Measurements from ENCODE around the gene TOR1B.
"Not testable (repeated sequence)": the region's sequence is repeated elsewhere in the genome, so short reads cannot be mapped to it uniquely, and the experiment has no call there.

TOR1B gene

DNA sequence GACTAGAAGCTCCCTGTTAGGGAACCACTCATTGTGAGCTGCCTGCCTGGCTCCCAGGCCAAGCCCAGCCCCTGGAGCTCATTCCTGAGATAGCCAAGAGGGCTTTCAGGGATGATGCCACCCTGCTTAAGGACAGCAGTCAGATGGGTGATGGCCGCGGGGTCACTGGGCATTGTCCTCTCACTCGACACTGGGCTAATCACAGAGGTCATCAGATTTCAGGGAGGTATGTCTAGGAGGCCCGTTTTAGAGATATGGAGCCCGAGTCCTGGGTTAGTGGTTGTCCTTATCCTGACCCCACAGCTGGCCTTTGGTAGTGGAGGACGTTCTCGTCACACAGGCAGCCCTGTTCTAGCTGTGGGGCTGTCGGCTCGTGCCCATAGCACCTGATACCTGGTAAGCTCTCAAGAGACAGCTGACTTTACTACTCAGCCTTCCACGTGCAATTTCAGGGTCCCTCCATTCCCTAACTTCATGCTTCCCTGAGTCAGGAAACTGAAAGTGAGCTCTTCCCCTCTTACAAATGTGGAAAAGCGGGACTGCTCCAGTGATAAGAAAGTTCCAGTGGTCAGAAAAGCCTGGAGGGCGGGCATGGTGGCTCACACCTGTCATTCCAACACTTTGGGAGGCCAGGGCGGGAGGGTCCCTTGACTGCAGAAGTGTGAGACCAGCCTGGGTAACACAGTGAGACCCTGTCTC, 43.0 kb upstream of the TOR1B start:
- TF ChIP-seq POLR2A (IDR thresholded peaks at IDR 0.05; ENCODE audit: extremely low read depth, insufficient read length) (no peak), MYC (IDR thresholded peaks at IDR 0.05; ENCODE audit: low read depth, low read length) (no peak)
- TF ChIP-seq, protein P1, sequence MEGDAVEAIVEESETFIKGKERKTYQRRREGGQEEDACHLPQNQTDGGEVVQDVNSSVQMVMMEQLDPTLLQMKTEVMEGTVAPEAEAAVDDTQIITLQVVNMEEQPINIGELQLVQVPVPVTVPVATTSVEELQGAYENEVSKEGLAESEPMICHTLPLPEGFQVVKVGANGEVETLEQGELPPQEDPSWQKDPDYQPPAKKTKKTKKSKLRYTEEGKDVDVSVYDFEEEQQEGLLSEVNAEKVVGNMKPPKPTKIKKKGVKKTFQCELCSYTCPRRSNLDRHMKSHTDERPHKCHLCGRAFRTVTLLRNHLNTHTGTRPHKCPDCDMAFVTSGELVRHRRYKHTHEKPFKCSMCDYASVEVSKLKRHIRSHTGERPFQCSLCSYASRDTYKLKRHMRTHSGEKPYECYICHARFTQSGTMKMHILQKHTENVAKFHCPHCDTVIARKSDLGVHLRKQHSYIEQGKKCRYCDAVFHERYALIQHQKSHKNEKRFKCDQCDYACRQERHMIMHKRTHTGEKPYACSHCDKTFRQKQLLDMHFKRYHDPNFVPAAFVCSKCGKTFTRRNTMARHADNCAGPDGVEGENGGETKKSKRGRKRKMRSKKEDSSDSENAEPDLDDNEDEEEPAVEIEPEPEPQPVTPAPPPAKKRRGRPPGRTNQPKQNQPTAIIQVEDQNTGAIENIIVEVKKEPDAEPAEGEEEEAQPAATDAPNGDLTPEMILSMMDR (IDR thresholded peaks at IDR 0.05; ENCODE audit: low read depth, low read length): no peak
- TF ChIP-seq, protein P2, sequence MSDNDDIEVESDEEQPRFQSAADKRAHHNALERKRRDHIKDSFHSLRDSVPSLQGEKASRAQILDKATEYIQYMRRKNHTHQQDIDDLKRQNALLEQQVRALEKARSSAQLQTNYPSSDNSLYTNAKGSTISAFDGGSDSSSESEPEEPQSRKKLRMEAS (IDR thresholded peaks at IDR 0.05; ENCODE audit: low read depth, low read length): no peak
- no peak overlapping the region for H3K4me3 ChIP-seq (ENCODE audit: low read depth, low read length)
- DNase-seq (ENCODE audit: low read depth): no peak

DNA sequence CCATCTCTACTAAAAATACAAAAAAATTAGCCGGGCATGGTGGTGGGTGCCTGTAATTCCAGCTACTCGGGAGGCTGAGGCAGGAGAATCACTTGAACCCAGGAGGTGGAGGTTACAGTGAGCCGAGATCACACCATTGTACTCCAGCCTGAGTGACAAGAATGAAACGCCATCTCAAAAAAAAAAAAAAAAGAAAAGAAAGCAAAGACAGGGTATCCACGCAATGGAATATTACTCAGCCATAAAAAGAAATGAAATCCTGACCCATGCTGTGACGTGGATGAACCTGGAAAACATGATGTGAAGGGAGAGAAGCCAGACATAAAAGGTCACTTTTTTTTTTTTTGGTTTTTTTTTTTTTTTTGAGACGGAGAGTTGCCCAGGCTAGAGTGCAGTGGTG, 42.2 kb upstream of the TOR1B start:
- H3K4me3 ChIP-seq (ENCODE audit: low read depth, low read length); DNase-seq (ENCODE audit: low read depth): not testable (repeated sequence)

DNA sequence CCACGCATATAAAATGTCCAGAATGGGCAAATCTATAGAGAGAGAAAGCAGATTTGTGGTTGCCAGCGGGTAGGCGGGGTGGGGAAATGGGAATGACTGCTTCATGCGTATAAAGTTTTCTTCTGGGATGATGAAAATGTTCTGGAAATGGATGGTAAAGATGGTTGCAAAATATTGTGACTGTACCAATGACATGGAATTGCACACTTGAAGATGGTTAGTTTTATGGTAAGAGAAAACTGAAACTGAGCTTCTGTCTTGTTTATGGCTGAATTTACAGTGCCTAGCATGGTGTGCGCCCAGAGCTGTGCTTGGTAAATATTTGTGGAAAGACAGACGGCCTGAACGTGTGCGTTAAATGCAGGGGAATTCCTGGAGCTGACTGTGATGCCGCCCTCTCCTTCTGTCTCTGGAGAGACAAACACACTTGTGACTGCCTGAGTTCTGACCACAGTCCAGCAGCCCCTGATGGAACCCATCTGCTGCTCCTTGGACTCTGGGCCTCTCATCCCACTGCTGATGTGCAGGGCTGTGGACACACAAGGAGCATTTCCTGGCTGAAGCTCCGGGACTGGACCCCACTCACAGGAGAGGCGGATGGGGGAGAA, 41.6 kb upstream of the TOR1B start:
- TF ChIP-seq POLR2A (IDR thresholded peaks at IDR 0.05; ENCODE audit: extremely low read depth, insufficient read length): no peak
- TF ChIP-seq, protein P1 (IDR thresholded peaks at IDR 0.05; ENCODE audit: low read depth, low read length): no peak
- no peak for TF ChIP-seq MYC (IDR thresholded peaks at IDR 0.05; ENCODE audit: low read depth, low read length)
- TF ChIP-seq, protein P2 (IDR thresholded peaks at IDR 0.05; ENCODE audit: low read depth, low read length): no peak
- no peak overlapping the region for H3K4me3 ChIP-seq (ENCODE audit: low read depth, low read length)
- DNase-seq (ENCODE audit: low read depth): no peak

DNA sequence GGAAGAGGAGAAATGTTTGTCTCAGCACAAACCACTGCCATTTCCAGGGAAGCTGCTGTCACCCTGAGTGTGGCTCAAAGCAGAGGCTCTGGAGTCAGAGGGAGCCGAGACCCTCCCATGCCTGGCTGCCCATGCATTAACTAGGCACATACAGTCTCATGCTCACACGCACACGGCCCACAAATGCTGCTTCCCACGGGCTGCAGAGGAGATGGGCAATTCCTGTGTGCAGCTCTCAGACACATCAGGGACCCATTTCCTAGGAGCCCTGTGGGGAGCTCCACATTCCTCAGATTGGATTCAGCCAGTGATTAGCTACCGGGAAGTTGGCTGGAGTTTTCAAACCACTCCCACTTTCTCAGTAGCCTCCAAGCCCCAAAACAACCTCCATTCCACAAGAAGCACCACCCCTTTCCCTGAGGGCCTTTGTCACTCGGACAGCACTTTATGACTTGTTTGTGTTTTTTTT, 41.0 kb upstream of the TOR1B start:
- H3K4me3 ChIP-seq (ENCODE audit: low read depth, low read length): no peak overlapping the region
- no peak for TF ChIP-seq POLR2A (IDR thresholded peaks at IDR 0.05; ENCODE audit: extremely low read depth, insufficient read length)
- TF ChIP-seq, protein P1 (IDR thresholded peaks at IDR 0.05; ENCODE audit: low read depth, low read length): no peak
- TF ChIP-seq, protein P2 (IDR thresholded peaks at IDR 0.05; ENCODE audit: low read depth, low read length): no peak
- no peak for TF ChIP-seq MYC (IDR thresholded peaks at IDR 0.05; ENCODE audit: low read depth, low read length)
- DNase-seq (ENCODE audit: low read depth): no peak

DNA sequence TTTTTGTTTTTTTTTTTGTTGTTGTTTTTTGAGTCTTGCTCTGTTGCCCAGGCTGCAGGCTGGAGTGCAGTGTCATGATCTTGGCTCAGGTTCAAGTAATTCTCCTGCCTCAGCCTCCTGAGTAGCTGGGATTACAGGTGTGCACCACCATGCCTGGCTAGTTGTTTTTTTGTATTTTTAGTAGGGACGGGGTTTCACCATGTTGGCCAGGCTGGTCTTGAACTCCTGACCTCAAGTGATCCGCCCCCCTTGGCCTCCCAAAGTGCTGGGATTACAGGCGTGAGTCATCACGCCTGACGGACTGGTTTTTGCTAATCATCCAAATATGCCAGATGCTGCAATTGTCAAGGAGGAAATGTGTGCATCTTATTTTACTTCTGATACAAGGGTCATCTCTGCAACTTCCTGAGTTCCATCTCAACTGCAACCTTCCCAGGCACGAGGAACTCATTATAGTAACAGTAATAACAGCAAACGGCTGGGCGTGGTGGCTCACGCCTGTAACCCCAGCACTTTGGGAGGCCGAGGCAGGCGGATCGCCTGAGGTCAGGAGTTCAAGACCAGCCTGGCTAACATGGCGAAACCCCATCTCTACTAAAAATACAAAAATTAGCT, 40.5 kb upstream of the TOR1B start:
- peak; percentile 68 for DNase-seq (ENCODE audit: low read depth)
- H3K4me3 ChIP-seq (ENCODE audit: low read depth, low read length): not testable (repeated sequence)

DNA sequence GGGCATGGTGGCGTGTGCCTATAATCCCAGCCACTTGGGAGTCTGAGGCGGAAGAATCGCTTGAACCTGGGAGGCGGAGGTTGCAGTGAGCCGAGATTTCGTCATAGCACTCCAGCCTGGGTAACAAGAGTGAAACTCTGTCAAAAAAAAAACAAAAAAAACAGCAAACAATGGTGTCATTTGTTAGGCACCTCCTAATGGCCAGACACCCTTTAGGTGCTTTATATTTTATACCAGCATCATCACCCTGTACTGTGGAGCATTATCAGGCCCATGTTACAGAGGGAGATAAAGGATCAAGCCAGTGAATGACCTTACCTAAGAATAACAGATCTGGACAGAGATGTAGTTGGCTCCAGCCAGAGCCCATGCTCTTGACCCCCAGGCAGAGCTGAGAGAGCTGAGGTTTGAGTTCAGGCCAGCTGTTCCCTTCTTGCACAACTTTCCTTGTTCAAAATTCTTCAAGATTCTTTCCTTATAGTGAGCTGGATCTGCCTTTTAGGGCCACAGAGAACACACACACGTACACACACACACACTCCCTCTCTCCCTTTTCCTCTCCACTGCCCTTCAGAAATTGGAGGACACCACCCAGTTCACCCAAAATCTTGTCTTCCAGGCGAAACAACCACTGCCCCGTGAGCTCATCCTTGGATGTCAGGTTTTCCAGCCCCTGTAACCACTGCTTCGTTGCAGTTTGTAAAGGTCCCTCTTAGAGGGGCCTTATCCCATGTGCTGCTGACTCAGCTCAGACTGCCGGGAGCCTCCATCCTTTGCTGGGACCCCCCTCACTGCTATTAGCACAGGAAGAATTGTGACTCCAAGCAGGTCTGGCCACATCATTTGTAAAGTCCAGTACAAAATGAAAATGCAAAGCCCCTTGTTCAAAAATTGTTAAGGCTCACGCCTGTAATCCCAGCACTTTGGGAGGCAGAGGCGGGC, 39.7 kb upstream of the TOR1B start:
- no peak for DNase-seq (ENCODE audit: low read depth)
- TF ChIP-seq, protein P2 (IDR thresholded peaks at IDR 0.05; ENCODE audit: low read depth, low read length): no peak
- no peak for TF ChIP-seq POLR2A (IDR thresholded peaks at IDR 0.05; ENCODE audit: extremely low read depth, insufficient read length)
- TF ChIP-seq MYC (IDR thresholded peaks at IDR 0.05; ENCODE audit: low read depth, low read length): no peak
- no peak overlapping the region for H3K4me3 ChIP-seq (ENCODE audit: low read depth, low read length)

Data from NB4 (cell line).